ENCODE measurements around the gene ZNF774. TPM values are rescaled to one million over a fixed set of nuclear protein-coding genes. Genes with fewer than 3 reads are reported as not detected.

Gene ZNF774
- polyA plus RNA-seq, 1 experiment, result 0.54 TPM

- no peaks in the 10 kb centered on the region for H3K27me3 ChIP-seq (ENCODE audit: control insufficient read depth, insufficient read depth, low read length)
- H3K4me3 ChIP-seq (ENCODE audit: low read depth, low read length), result no peak overlapping the region
- no peak for DNase-seq (ENCODE audit: low read depth)
- no peak for TF ChIP-seq CTCF (IDR thresholded peaks at IDR 0.05; ENCODE audit: insufficient read depth, low read depth, low read length)
- H3K36me3 ChIP-seq (ENCODE audit: control insufficient read depth, insufficient read depth, low read length), result no peaks in the 10 kb centered on the region
- CTCF ChIA-PET, result no interaction called here
- POLR2A ChIA-PET, result no interaction called here
Measured at GRCh38 chr15:90394074-90394473, 42.0 kb downstream of the ZNF774 start.

- Histone ChIP-seq H3K4me3 (ENCODE audit: low read depth, low read length) (no peak overlapping the region), H3K36me3 (ENCODE audit: control insufficient read depth, insufficient read depth, low read length) (no peaks in the 10 kb centered on the region), H3K27me3 (ENCODE audit: control insufficient read depth, insufficient read depth, low read length) (no peaks in the 10 kb centered on the region)
- ChIA-PET CTCF (interaction anchor here (0.8 to 1.0 kb wide), 2 partner anchors 32 to 74 kb away, joined by 3 read pairs; no protein-coding TSS in a partner anchor), POLR2A (interaction anchor here (0.5 kb wide), 1 partner anchor 129 kb away, joined by 6 read pairs; no protein-coding TSS in a partner anchor)
- TF ChIP-seq CTCF (IDR thresholded peaks at IDR 0.05; ENCODE audit: insufficient read depth, low read depth, low read length), result no peak
- DNase-seq (ENCODE audit: low read depth), result no peak
Measured at GRCh38 chr15:90394748-90395442, 42.8 kb downstream of the ZNF774 start.

- ChIA-PET CTCF (interaction anchor here (0.8 to 1.1 kb wide), 2 partner anchors 34 to 76 kb away, joined by 3 to 4 read pairs; no protein-coding TSS in a partner anchor), POLR2A (no interaction called here)
- TF ChIP-seq CTCF (IDR thresholded peaks at IDR 0.05; ENCODE audit: insufficient read depth, low read depth, low read length), result no peak
- DNase-seq (ENCODE audit: low read depth), result no peak
- Histone ChIP-seq H3K27me3 (ENCODE audit: control insufficient read depth, insufficient read depth, low read length) (no peaks in the 10 kb centered on the region), H3K36me3 (ENCODE audit: control insufficient read depth, insufficient read depth, low read length) (no peaks in the 10 kb centered on the region), H3K4me3 (ENCODE audit: low read depth, low read length) (no peak overlapping the region)
Measured at GRCh38 chr15:90396321-90396720, 44.2 kb downstream of the ZNF774 start.

- DNase-seq (ENCODE audit: low read depth), result no peak
- TF ChIP-seq CTCF (IDR thresholded peaks at IDR 0.05; ENCODE audit: insufficient read depth, low read depth, low read length), result no peak
- no peaks in the 10 kb centered on the region for H3K27me3 ChIP-seq (ENCODE audit: control insufficient read depth, insufficient read depth, low read length)
- ChIA-PET CTCF (interaction anchor here (0.6 to 2.1 kb wide), 4 partner anchors 9 to 82 kb away, joined by 3 to 6 read pairs (median 4); no protein-coding TSS in a partner anchor), POLR2A (no interaction called here)
- H3K4me3 ChIP-seq (ENCODE audit: low read depth, low read length), result no peak overlapping the region
- H3K36me3 ChIP-seq (ENCODE audit: control insufficient read depth, insufficient read depth, low read length), result no peaks in the 10 kb centered on the region
Measured at GRCh38 chr15:90400005-90400758, 48.1 kb downstream of the ZNF774 start.

GRCh38 chr15:90400759-90401314 lies 48.8 kb downstream of the ZNF774 start:
- CTCF ChIA-PET, result interaction anchor here (0.5 to 2.1 kb wide), 4 partner anchors 10 to 89 kb away, joined by 3 to 6 read pairs (median 4); no protein-coding TSS in a partner anchor
- POLR2A ChIA-PET, result no interaction called here
- DNase-seq (ENCODE audit: low read depth), result peak; percentile 83
- H3K4me3 ChIP-seq (ENCODE audit: low read depth, low read length), result no peak overlapping the region
- H3K36me3 ChIP-seq (ENCODE audit: control insufficient read depth, insufficient read depth, low read length), result no peaks in the 10 kb centered on the region
- TF ChIP-seq CTCF (IDR thresholded peaks at IDR 0.05; ENCODE audit: insufficient read depth, low read depth, low read length), result no peak
- H3K27me3 ChIP-seq (ENCODE audit: control insufficient read depth, insufficient read depth, low read length), result no peaks in the 10 kb centered on the region
